Testis (tissue), 2 donors: ENCODE data around the gene SLC9A8.

Experiments used
- CTCF ChIP-seq, 3 experiments: fragments of 450-650 bp in 2 of 3; fragments of 200-600 bp in 1 of 3; sonication (generic) in 1 of 3; IDR thresholded peaks; one replicate each; pipeline ENCODE4 v1.5.1; 2016 to 2019; ENCODE audit warnings: antibody characterized with exemption in 3 of 3, mild to moderate bottlenecking in 2 of 3, moderate library complexity in 1 of 3
- POLR2A ChIP-seq: fragments of 450-650 bp; IDR thresholded peaks from one replicate; pipeline ENCODE4 v1.6.1; 2017; ENCODE audit warnings: antibody characterized with exemption, mild to moderate bottlenecking, moderate library complexity

GRCh38 chr20:49929142-49929494 is 116.5 kb downstream of the SLC9A8 start:
- TF ChIP-seq CTCF (IDR thresholded peaks at IDR 0.05) (no peak), POLR2A (no peak)
